Mesenchymal stem cell (in vitro differentiated cells and primary cell): Measurements from ENCODE around the gene PPEF1.
A peak's percentile ranks its signal among the peaks of the same experiment; 100 is the strongest.

Source experiments
- DNase-seq: peaks from one replicate; pipeline ENCODE4 v3.0.0-alpha.2; 2013
- H2AFZ ChIP-seq: one replicate; pipeline ENCODE4 v1.6.1; 2013; ENCODE audit warnings: low read depth, mild to moderate bottlenecking, control low read depth, inconsistent platforms, low read length, moderate library complexity
- H2AK5ac ChIP-seq: 2 replicates; pipeline ENCODE4 v1.6.1; 2013; ENCODE audit warnings: low read length, moderate library complexity, mild to moderate bottlenecking, inconsistent platforms; ENCODE audit not compliant: severe bottlenecking
- H2BK120ac ChIP-seq: one replicate; pipeline ENCODE4 v1.6.1; 2013; ENCODE audit warnings: low read depth, mild to moderate bottlenecking, inconsistent platforms, low read length, moderate library complexity
- H2BK12ac ChIP-seq, 2 experiments: one replicate each; pipeline ENCODE4 v1.6.1; 2013; ENCODE audit warnings: inconsistent platforms in 2 of 2, low read length in 2 of 2, mild to moderate bottlenecking in 2 of 2, moderate library complexity in 2 of 2, control low read depth in 1 of 2
- H2BK15ac ChIP-seq: one replicate; pipeline ENCODE4 v1.6.1; 2013; ENCODE audit warnings: mild to moderate bottlenecking, low read depth, inconsistent platforms; ENCODE audit not compliant: poor library complexity, severe bottlenecking
- H2BK5ac ChIP-seq: 2 replicates; pipeline ENCODE4 v1.6.1; 2013; ENCODE audit warnings: low read depth, mild to moderate bottlenecking, low read length, control low read depth, inconsistent platforms; ENCODE audit not compliant: poor library complexity, severe bottlenecking
- H3K14ac ChIP-seq, 2 experiments: one replicate each; pipeline ENCODE4 v1.6.1; 2013; ENCODE audit warnings: inconsistent platforms in 2 of 2, low read length in 2 of 2, control low read depth in 1 of 2, mild to moderate bottlenecking in 1 of 2, moderate library complexity in 1 of 2
- H3K18ac ChIP-seq, 2 experiments: one replicate each; pipeline ENCODE4 v1.6.1; 2013; ENCODE audit warnings: inconsistent platforms in 2 of 2, low read length in 2 of 2, control low read depth in 1 of 2, low read depth in 1 of 2, mild to moderate bottlenecking in 1 of 2
- H3K23ac ChIP-seq, 2 experiments: one replicate each; pipeline ENCODE4 v1.6.1; 2013; ENCODE audit warnings: inconsistent platforms in 2 of 2, low read length in 2 of 2, mild to moderate bottlenecking in 2 of 2, moderate library complexity in 2 of 2, control low read depth in 1 of 2
- H3K27ac ChIP-seq: 2 replicates; pipeline ENCODE4 v1.5.1; 2013; ENCODE audit warnings: mild to moderate bottlenecking, moderate library complexity, low read length, control low read depth, inconsistent platforms; ENCODE audit not compliant: poor library complexity, severe bottlenecking
- H3K27me3 ChIP-seq, 2 experiments: 2 replicates each; pipeline versions ENCODE4 v1.6.1 to v1.7.0; 2013; ENCODE audit warnings: low read length in 2 of 2, mild to moderate bottlenecking in 2 of 2, moderate library complexity in 2 of 2, control low read depth in 1 of 2, inconsistent platforms in 1 of 2; ENCODE audit not compliant: control insufficient read depth in 1 of 2, insufficient read depth in 1 of 2
- H3K36me3 ChIP-seq, 2 experiments: 2 replicates each; pipeline versions ENCODE4 v1.6.1 to v1.7.0; 2013; ENCODE audit warnings: low read length in 2 of 2, control low read depth in 1 of 2, inconsistent platforms in 1 of 2, low read depth in 1 of 2, mild to moderate bottlenecking in 1 of 2; ENCODE audit not compliant: insufficient read depth in 2 of 2, control insufficient read depth in 1 of 2
- H3K4ac ChIP-seq, 2 experiments: one replicate each; pipeline ENCODE4 v1.6.1; 2013; ENCODE audit warnings: inconsistent platforms in 2 of 2, low read length in 2 of 2, mild to moderate bottlenecking in 2 of 2, moderate library complexity in 2 of 2, control low read depth in 1 of 2, low read depth in 1 of 2
- H3K4me1 ChIP-seq: 2 replicates; pipeline ENCODE4 v1.6.1; 2013; ENCODE audit warnings: low read depth, low read length, control low read depth; ENCODE audit not compliant: control insufficient read depth, insufficient read depth
- H3K4me2 ChIP-seq: 2 replicates; pipeline ENCODE4 v1.6.1; 2013; ENCODE audit warnings: low read length, mild to moderate bottlenecking, inconsistent platforms; ENCODE audit not compliant: poor library complexity, severe bottlenecking
- H3K4me3 ChIP-seq, 2 experiments: 2 replicates each; pipeline versions ENCODE4 v1.5.1 to v1.7.0; 2013; ENCODE audit warnings: low read length in 2 of 2, mild to moderate bottlenecking in 2 of 2, control low read depth in 1 of 2, low read depth in 1 of 2; ENCODE audit not compliant: insufficient read depth in 1 of 2
- H3K79me1 ChIP-seq: replicated peaks from 2 replicates; pipeline ENCODE4 v1.6.1; 2013; ENCODE audit warnings: mild to moderate bottlenecking, control low read depth, low read length, inconsistent platforms; ENCODE audit not compliant: poor library complexity, severe bottlenecking
- H3K9ac ChIP-seq: 2 replicates; pipeline ENCODE4 v1.7.0; 2013; ENCODE audit warnings: mild to moderate bottlenecking, low read length, moderate library complexity
- H3K9me3 ChIP-seq: 2 replicates; pipeline ENCODE4 v1.7.0; 2013; ENCODE audit warnings: mild to moderate bottlenecking, low read length; ENCODE audit not compliant: control insufficient read depth
- H4K8ac ChIP-seq: one replicate; pipeline ENCODE4 v1.6.1; 2013; ENCODE audit warnings: inconsistent platforms, mild to moderate bottlenecking, low read length, moderate library complexity
- H4K91ac ChIP-seq: one replicate; pipeline ENCODE4 v1.6.1; 2013; ENCODE audit warnings: mild to moderate bottlenecking, low read length, inconsistent platforms
- WGBS: methylation state at CpG from one replicate; pipeline ENCODE4 v1.1.7; 2013; ENCODE audit warnings: mixed read lengths; 5-methylcytosine and 5-hydroxymethylcytosine counted together

Gene PPEF1

DNA sequence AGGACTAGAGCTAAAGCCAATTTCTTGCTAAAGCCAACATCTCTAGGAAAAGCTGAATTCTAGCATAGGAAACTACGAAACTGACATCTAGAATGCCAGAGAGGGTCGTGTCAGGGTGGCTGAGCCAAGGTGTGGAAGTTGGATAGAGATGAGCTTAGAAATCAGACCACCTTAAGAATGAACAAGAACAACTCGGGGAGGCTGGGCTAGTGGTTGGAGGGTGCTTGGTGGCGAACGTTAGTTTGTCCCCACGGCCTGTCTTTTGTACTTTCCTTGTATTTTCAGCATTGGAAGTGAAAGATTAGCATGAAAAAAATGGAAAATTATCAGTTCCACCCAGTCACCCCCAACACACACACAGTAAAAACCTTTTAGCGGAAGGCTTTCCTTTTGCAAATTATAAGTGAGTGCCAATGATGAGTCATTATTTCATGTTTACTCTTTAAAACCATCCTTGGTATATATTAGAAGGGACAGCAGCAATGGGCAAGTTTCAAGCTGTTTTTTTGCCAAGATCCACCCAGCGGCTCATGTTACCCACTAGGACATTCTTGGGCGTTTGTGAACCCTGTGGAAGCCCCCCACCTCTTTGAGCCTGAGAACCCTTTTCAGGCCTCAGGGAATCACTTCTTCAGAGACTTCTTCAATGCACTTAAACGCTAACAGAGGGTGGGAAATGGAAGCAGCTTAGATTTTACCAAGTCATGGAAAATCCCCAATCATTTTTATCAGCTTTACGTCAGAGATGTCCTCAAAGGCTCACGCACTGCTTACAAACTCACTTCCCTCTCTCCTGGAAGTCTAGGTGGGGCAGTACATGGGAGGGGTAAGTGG, 4.9 kb upstream of the PPEF1 start:
- Histone ChIP-seq H3K9ac (no peak overlapping the region), H2AFZ (no peak overlapping the region), H3K9me3 (no peaks in the 10 kb centered on the region), H3K4ac (no peak overlapping the region), H2BK120ac (no peak overlapping the region), H3K14ac (no peak overlapping the region), H3K36me3 (no peaks in the 10 kb centered on the region), H3K23ac (no peak overlapping the region), H2AK5ac (no peak overlapping the region), H4K8ac (no peak overlapping the region), H3K4me3 (no peak overlapping the region), H3K27ac (no peak overlapping the region), H4K91ac (no peak overlapping the region), H2BK15ac (no peak overlapping the region), H3K4me2 (no peak overlapping the region), H3K4me1 (no peaks in the 10 kb centered on the region), H2BK12ac (no peak overlapping the region), H3K18ac (peak overlapping the region in 1 of 2 experiments; percentile 40), H3K27me3 (peaks cover 0 to 3% of the 10 kb centered on the region in 2 experiments), H3K79me1 (no peaks in the 10 kb centered on the region), H2BK5ac (no peak overlapping the region)
- 72% methylated on average over 3 of the region's 12 CpGs for WGBS
- DNase-seq, result peak; percentile 88

GRCh38 chrX:18709833-18710232, 2.4 kb downstream of the PPEF1 start:
- Histone ChIP-seq H3K9ac (no peak overlapping the region), H3K27ac (no peak overlapping the region), H3K79me1 (no peaks in the 10 kb centered on the region), H2BK5ac (no peak overlapping the region), H2AFZ (no peak overlapping the region), H3K27me3 (peaks cover 0 to 6% of the 10 kb centered on the region in 2 experiments), H2BK120ac (no peak overlapping the region), H3K36me3 (no peaks in the 10 kb centered on the region), H3K18ac (no peak overlapping the region), H3K4me2 (no peak overlapping the region), H3K4me3 (no peak overlapping the region), H2AK5ac (no peak overlapping the region), H2BK12ac (no peak overlapping the region), H3K23ac (no peak overlapping the region), H3K9me3 (no peaks in the 10 kb centered on the region), H3K4me1 (no peaks in the 10 kb centered on the region), H4K8ac (no peak overlapping the region), H2BK15ac (no peak overlapping the region), H4K91ac (no peak overlapping the region), H3K14ac (no peak overlapping the region), H3K4ac (no peak overlapping the region)
- no peak for DNase-seq
- no CpG with 5 or more reads among the region's 3 CpGs for WGBS

- Histone ChIP-seq H3K9me3 (no peaks in the 10 kb centered on the region), H3K4me3 (no peak overlapping the region), H3K4me1 (no peaks in the 10 kb centered on the region), H2BK15ac (no peak overlapping the region), H2BK5ac (no peak overlapping the region), H2AFZ (no peak overlapping the region), H3K4ac (no peak overlapping the region), H3K9ac (no peak overlapping the region), H3K27ac (no peak overlapping the region), H2BK12ac (no peak overlapping the region), H3K18ac (no peak overlapping the region), H2BK120ac (no peak overlapping the region), H3K27me3 (no peaks in the 10 kb centered on the region), H2AK5ac (no peak overlapping the region), H3K23ac (no peak overlapping the region), H3K79me1 (no peaks in the 10 kb centered on the region), H3K36me3 (no peaks in the 10 kb centered on the region), H4K8ac (no peak overlapping the region), H3K14ac (no peak overlapping the region), H4K91ac (no peak overlapping the region), H3K4me2 (no peak overlapping the region)
- WGBS, result 90% methylated on average over 9 of the region's 9 CpGs
- peak; percentile 9 for DNase-seq
These were observed 7.5 kb downstream of the PPEF1 start for GRCh38 chrX:18714910-18715309.

GRCh38 chrX:18719852-18720251, 12.4 kb downstream of the PPEF1 start:
- Histone ChIP-seq H2BK12ac (no peak overlapping the region), H4K8ac (no peak overlapping the region), H3K27ac (no peak overlapping the region), H2BK5ac (no peak overlapping the region), H3K23ac (no peak overlapping the region), H3K36me3 (no peaks in the 10 kb centered on the region), H2BK120ac (no peak overlapping the region), H3K14ac (no peak overlapping the region), H2AK5ac (no peak overlapping the region), H3K18ac (no peak overlapping the region), H3K4me2 (no peak overlapping the region), H3K27me3 (peaks cover 0 to 3% of the 10 kb centered on the region in 2 experiments), H3K4me3 (no peak overlapping the region), H3K79me1 (no peaks in the 10 kb centered on the region), H3K4me1 (no peaks in the 10 kb centered on the region), H3K9ac (no peak overlapping the region), H2AFZ (no peak overlapping the region), H3K9me3 (no peaks in the 10 kb centered on the region), H3K4ac (no peak overlapping the region), H4K91ac (no peak overlapping the region), H2BK15ac (no peak overlapping the region)
- no peak for DNase-seq
- 94% methylated on average over 2 of the region's 4 CpGs for WGBS
